Right lobe of liver (tissue), 4 donors: ENCODE results near the gene DPYD.

Experiments used
- CTCF ChIP-seq, 4 donors: fragments of 200-600 bp in 3 of 4; fragments of 450-650 bp in 1 of 4; IDR thresholded peaks; one replicate each; pipeline versions ENCODE4 v1.5.1 to v1.8.0; 2016 to 2022; ENCODE audit warnings: antibody characterized with exemption in 4 of 4, mild to moderate bottlenecking in 2 of 4
- POLR2A ChIP-seq: fragments of 450-650 bp; IDR thresholded peaks from one replicate; pipeline ENCODE4 v1.6.1; 2017; ENCODE audit warnings: antibody characterized with exemption, mild to moderate bottlenecking
- donor health status: DM: no; HTN: no; CAD: no.
- donor health status: DM: no; HTN: no; CAD: no.
- donor health status: DM: no; HTN: yes; CAD: no.

- no peak for TF ChIP-seq POLR2A
- no peak for TF ChIP-seq CTCF (IDR thresholded peaks at IDR 0.05)
These were observed 339.2 kb downstream of the DPYD start for GRCh38 chr1:97581614-97582051.
